GM21786 (cell line): ENCODE data around the gene KCNMB1.
"Not testable (repeated sequence)": the region's sequence is repeated elsewhere in the genome, so short reads cannot be mapped to it uniquely, and the experiment has no call there.

Experiments
- ATAC-seq: cut with Tn5 transposase; IDR thresholded peaks from one replicate; pipeline ENCODE4 v1.9.1; 2021; ENCODE audit not compliant: unreplicated experiment

The KCNMB1 gene

GRCh38 chr5:170378740-170379139, 10.4 kb downstream of the KCNMB1 start:
- ATAC-seq: no peak

GRCh38 chr5:170377027-170377426, 12.1 kb downstream of the KCNMB1 start:
- ATAC-seq: no peak

GRCh38 chr5:170376526-170376925, 12.6 kb downstream of the KCNMB1 start:
- not testable (repeated sequence) for ATAC-seq

GRCh38 chr5:170375283-170375682, 13.9 kb downstream of the KCNMB1 start:
- ATAC-seq: no peak

GRCh38 chr5:170372971-170373370, 16.2 kb downstream of the KCNMB1 start:
- no peak for ATAC-seq

GRCh38 chr5:170368586-170368985, 20.6 kb downstream of the KCNMB1 start:
- no peak for ATAC-seq

- no peak for ATAC-seq
Measured at GRCh38 chr5:170366276-170366675, 22.9 kb downstream of the KCNMB1 start.

- no peak for ATAC-seq
Measured at GRCh38 chr5:170365831-170366230, 23.3 kb downstream of the KCNMB1 start.

GRCh38 chr5:170365011-170365410, 24.2 kb downstream of the KCNMB1 start:
- ATAC-seq: no peak

- no peak for ATAC-seq
Measured at GRCh38 chr5:170363671-170364070, 25.5 kb downstream of the KCNMB1 start.

- no peak for ATAC-seq
Measured at GRCh38 chr5:170362656-170363055, 26.5 kb downstream of the KCNMB1 start.

GRCh38 chr5:170362102-170362501, 27.1 kb downstream of the KCNMB1 start:
- ATAC-seq: no peak

GRCh38 chr5:170361616-170362015, 27.6 kb downstream of the KCNMB1 start:
- no peak for ATAC-seq

- no peak for ATAC-seq
Measured at GRCh38 chr5:170361116-170361515, 28.1 kb downstream of the KCNMB1 start.

- no peak for ATAC-seq
Measured at GRCh38 chr5:170360709-170361108, 28.5 kb downstream of the KCNMB1 start.

- ATAC-seq: no peak
Measured at GRCh38 chr5:170357955-170358444, 31.2 kb downstream of the KCNMB1 start.

GRCh38 chr5:170355601-170356098, 33.5 kb downstream of the KCNMB1 start:
- no peak for ATAC-seq

- no peak for ATAC-seq
Measured at GRCh38 chr5:170353961-170354360, 35.2 kb downstream of the KCNMB1 start.

- no peak for ATAC-seq
Measured at GRCh38 chr5:170353011-170353761, 36.0 kb downstream of the KCNMB1 start.

GRCh38 chr5:170348137-170348633, 41.0 kb downstream of the KCNMB1 start:
- ATAC-seq: no peak

- ATAC-seq: no peak
Measured at GRCh38 chr5:170347022-170347567, 42.1 kb downstream of the KCNMB1 start.

- ATAC-seq: no peak
Measured at GRCh38 chr5:170345971-170346370, 43.2 kb downstream of the KCNMB1 start.
